Retinal pigment epithelial cell (primary cell): ENCODE measurements around the gene EIF2B4.

Experiments used
- DNase-seq: peaks from one replicate; pipeline ENCODE4 v3.0.0-alpha.2; 2010; ENCODE audit warnings: low read depth
- H3K4me3 ChIP-seq: 2 replicates; pipeline ENCODE4 v1.5.1; 2011; ENCODE audit warnings: mild to moderate bottlenecking, low read length, control low read depth, moderate library complexity
- CTCF ChIP-seq: conservative IDR thresholded peaks from 2 replicates; pipeline ENCODE4 v1.5.1; 2011; ENCODE audit warnings: low read depth, low read length, control low read depth, inconsistent platforms

EIF2B4 gene

GRCh38 chr2:27351802-27352598, 18.1 kb downstream of the EIF2B4 start:
- no peak overlapping the region for H3K4me3 ChIP-seq
- DNase-seq, result no peak
- TF ChIP-seq CTCF, result no peak

- no peak for DNase-seq
- TF ChIP-seq CTCF, result no peak
- H3K4me3 ChIP-seq, result no peak overlapping the region
Measured at GRCh38 chr2:27350106-27350693, 19.9 kb downstream of the EIF2B4 start.

- TF ChIP-seq CTCF, result no peak
- DNase-seq, result no peak
- H3K4me3 ChIP-seq, result no peak overlapping the region
Measured at GRCh38 chr2:27347641-27348040, 22.5 kb downstream of the EIF2B4 start.

- DNase-seq, result no peak
- no peak for TF ChIP-seq CTCF
- H3K4me3 ChIP-seq, result no peak overlapping the region
Measured at GRCh38 chr2:27336173-27336572, 34.0 kb downstream of the EIF2B4 start.

- no peak overlapping the region for H3K4me3 ChIP-seq
- no peak for TF ChIP-seq CTCF
- no peak for DNase-seq
Measured at GRCh38 chr2:27335311-27335710, 34.8 kb downstream of the EIF2B4 start.

- TF ChIP-seq CTCF, result no peak
- no peak overlapping the region for H3K4me3 ChIP-seq
- DNase-seq, result no peak
Measured at GRCh38 chr2:27324720-27325119, 45.4 kb downstream of the EIF2B4 start.
